Choroid plexus epithelial cell (primary cell): Measurements from ENCODE around the gene SVOP.
A peak's percentile ranks its signal among the peaks of the same experiment; 100 is the strongest.
"Not testable (repeated sequence)": the region's sequence is repeated elsewhere in the genome, so short reads cannot be mapped to it uniquely, and the experiment has no call there.

Experiments
- DNase-seq: peaks from one replicate; pipeline ENCODE4 v3.0.0-alpha.2; 2010; ENCODE audit warnings: low read depth
- H3K4me3 ChIP-seq: 2 replicates; pipeline ENCODE4 v1.5.1; 2011; ENCODE audit warnings: low read depth, mild to moderate bottlenecking, control low read depth, low read length, moderate library complexity
- CTCF ChIP-seq: conservative IDR thresholded peaks from 2 replicates; pipeline ENCODE4 v1.5.1; 2011; ENCODE audit warnings: low read depth, mild to moderate bottlenecking, control low read depth, inconsistent platforms, low read length, moderate library complexity

Gene SVOP

DNA sequence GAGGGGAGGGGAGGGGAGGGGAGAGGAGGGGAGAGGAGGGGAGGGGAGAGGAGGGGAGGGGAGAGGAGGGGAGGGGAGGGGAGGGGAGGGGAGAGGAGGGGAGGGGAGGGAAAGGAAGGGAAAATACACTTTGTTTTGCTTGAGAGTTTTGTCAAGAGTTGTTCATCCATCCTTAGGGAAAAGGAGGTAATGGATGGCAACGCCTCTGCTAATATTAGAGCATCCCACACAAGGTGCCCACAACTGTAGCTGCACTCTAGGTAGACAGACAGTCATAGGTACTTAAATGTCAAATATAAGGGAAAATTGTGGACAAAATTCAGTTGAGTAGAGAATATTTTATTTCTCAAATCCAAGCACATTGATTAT lies 161.0 kb downstream of the SVOP start:
- no peak for TF ChIP-seq CTCF
- H3K4me3 ChIP-seq: no peak overlapping the region
- no peak for DNase-seq

GRCh38 chr12:108859141-108859922 lies 161.5 kb downstream of the SVOP start:
- not testable (repeated sequence) for H3K4me3 ChIP-seq, DNase-seq

DNA sequence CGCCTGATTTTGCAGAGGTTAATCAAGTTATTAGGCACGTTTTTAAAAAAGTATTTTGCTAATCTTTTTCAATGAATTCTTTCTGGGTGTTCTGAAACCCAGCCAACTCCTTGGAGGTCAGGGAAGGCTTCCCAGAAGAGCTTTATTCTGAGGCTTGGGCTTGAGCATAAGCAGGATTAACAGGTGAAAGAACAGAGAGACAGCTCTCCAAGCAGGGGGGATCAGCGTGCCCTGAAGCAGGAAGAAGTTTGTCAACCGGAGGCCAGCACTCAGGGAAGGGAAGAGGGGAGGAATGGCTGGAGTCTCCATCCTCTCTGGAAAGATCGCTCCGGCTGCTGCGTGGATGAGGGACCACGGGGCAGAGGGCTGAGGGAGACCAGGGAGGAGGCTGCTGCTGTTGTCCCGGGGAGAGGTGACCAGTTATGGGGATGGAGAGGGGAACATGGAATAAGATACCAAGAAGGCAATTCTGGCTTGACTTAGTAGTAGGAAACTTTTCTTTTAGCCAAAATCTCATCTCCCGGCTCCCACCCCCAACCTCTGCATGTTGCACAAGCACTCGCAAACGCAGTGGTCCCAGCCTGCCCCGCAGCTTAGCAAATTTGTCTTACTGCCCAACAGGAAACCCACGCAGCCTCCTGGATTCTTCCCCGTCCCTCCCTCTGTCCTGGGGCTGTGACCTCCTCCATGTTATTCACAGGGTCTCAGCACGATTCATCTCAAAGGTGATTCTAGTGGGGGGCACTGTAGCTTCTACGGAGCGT lies 162.4 kb downstream of the SVOP start:
- peak overlapping the region; percentile 44 for H3K4me3 ChIP-seq
- no peak for DNase-seq
- TF ChIP-seq CTCF: no peak
